HepG2 (cell line): Measurements from ENCODE around the gene RNF40. TPM values are rescaled to one million over a fixed set of nuclear protein-coding genes. Genes with fewer than 3 reads are reported as not detected.

Experiments used
- BCLAF1 ChIP-seq: fragments of 450-650 bp; IDR thresholded peaks from 2 replicates; pipeline ENCODE4 v1.6.1; 2017; ENCODE audit warnings: mild to moderate bottlenecking
- CBFB ChIP-seq: sonication (generic); formaldehyde crosslinking; IDR thresholded peaks from 2 replicates; pipeline ENCODE4 v1.4.0; 2020; ENCODE audit warnings: missing genetic modification reagents
- ELF3 ChIP-seq: IDR thresholded peaks from 2 replicates; pipeline ENCODE4 v1.6.1; 2016; ENCODE audit warnings: missing genetic modification reagents, missing compliant biosample characterization
- HDAC2 ChIP-seq: sonication (generic); formaldehyde crosslinking; IDR thresholded peaks from 2 replicates; pipeline ENCODE4 v1.4.0; 2020; ENCODE audit warnings: missing genetic modification reagents
- MTERF4 ChIP-seq: sonication (generic); formaldehyde crosslinking; IDR thresholded peaks from 2 replicates; pipeline ENCODE4 v1.8.0; 2023; ENCODE audit warnings: mild to moderate bottlenecking, missing genetic modification reagents
- MXD1 ChIP-seq: sonication (generic); formaldehyde crosslinking; IDR thresholded peaks from 2 replicates; pipeline ENCODE4 v1.4.0; 2020; ENCODE audit warnings: mild to moderate bottlenecking, missing genetic modification reagents
- NR2F2 ChIP-seq: IDR thresholded peaks from 2 replicates; pipeline ENCODE4 v1.6.1; 2012; ENCODE audit warnings: low read depth, inconsistent platforms, borderline replicate concordance
- PATZ1 ChIP-seq: sonication (generic); formaldehyde crosslinking; IDR thresholded peaks from 2 replicates; pipeline ENCODE4 v1.4.0; 2020; ENCODE audit warnings: missing genetic modification reagents
- RFXANK ChIP-seq: IDR thresholded peaks from 2 replicates; pipeline ENCODE4 v1.6.1; 2016
- TSC22D2 ChIP-seq: sonication (generic); formaldehyde crosslinking; IDR thresholded peaks from 2 replicates; pipeline ENCODE4 v1.5.1; 2020; ENCODE audit warnings: missing genetic modification reagents, mild to moderate bottlenecking, borderline replicate concordance
- YY1 ChIP-seq: IDR thresholded peaks from 2 replicates; pipeline ENCODE4 v1.6.1; 2011; ENCODE audit warnings: low read length, low read depth, moderate library complexity, mild to moderate bottlenecking; ENCODE audit not compliant: insufficient read depth, insufficient replicate concordance
- ZBTB39 ChIP-seq: sonication (generic); formaldehyde crosslinking; IDR thresholded peaks from 2 replicates; pipeline ENCODE4 v1.5.0; 2020; ENCODE audit warnings: missing genetic modification reagents
- ZBTB7A ChIP-seq: sonication (generic); formaldehyde crosslinking; IDR thresholded peaks from 2 replicates; pipeline ENCODE4 v1.8.0; 2022; ENCODE audit warnings: mild to moderate bottlenecking, missing genetic modification reagents
- ZFX ChIP-seq: sonication (generic); formaldehyde crosslinking; IDR thresholded peaks from 2 replicates; pipeline ENCODE4 v1.4.0; 2020; ENCODE audit warnings: mild to moderate bottlenecking, low read depth, missing genetic modification reagents, moderate library complexity
- ZSCAN12 ChIP-seq: sonication (generic); formaldehyde crosslinking; IDR thresholded peaks from 2 replicates; pipeline ENCODE4 v1.9.0; 2021; ENCODE audit warnings: mild to moderate bottlenecking, missing genetic modification reagents
- ZUFSP ChIP-seq: sonication (generic); formaldehyde crosslinking; IDR thresholded peaks from 2 replicates; pipeline ENCODE4 v1.9.0; 2021; ENCODE audit warnings: missing genetic modification reagents, mild to moderate bottlenecking, borderline replicate concordance
- ZZZ3 ChIP-seq: sonication (generic); formaldehyde crosslinking; IDR thresholded peaks from 2 replicates; pipeline ENCODE4 v1.4.0; 2020; ENCODE audit warnings: missing genetic modification reagents, mild to moderate bottlenecking, borderline replicate concordance
- polyA plus RNA-seq, 8 experiments: library from polyadenylated mRNA; depleted of rRNA in 3 of 8; stranded (reverse) in 7 of 8; unstranded in 1 of 8; fragments of >200 nt; fragmentation: Illumina TruSeq in 4 of 8; extraction: Trizol in 4 of 8; gene quantifications; 2 replicates each; pipeline versions ENCODE4 v1.2.1 to v1.2.3, GENCODE V29; 2011 to 2016; ENCODE audit warnings: low read depth in 4 of 8, missing spikeins in 1 of 8, mixed read lengths in 1 of 8; ENCODE audit not compliant: insufficient read depth in 1 of 8
- total RNA-seq, 5 experiments: library from RNA; depleted of rRNA; stranded (reverse); fragments of >200 nt; fragmentation: Illumina TruSeq; extraction: Trizol; gene quantifications; 2 replicates each; pipeline ENCODE4 v1.2.3, GENCODE V29; 2016; ENCODE audit warnings: low read depth in 1 of 5

Gene RNF40
- total and polyA plus RNA-seq, 2 of the 13 experiments (the other 11 are each of a cell fraction or from before 2014, with no cell fraction given), result 84.0 to 85.6 TPM

- TF ChIP-seq BCLAF1 (no peak), MXD1 (CRISPR knock-in tag) (no peak; the same call in 1 of the 2 replicates), ZUFSP (CRISPR knock-in tag) (no peak), HDAC2 (peak; percentile 86), ELF3 (CRISPR knock-in tag) (peak; percentile 96), PATZ1 (CRISPR knock-in tag) (peak; percentile 80), ZBTB7A (CRISPR knock-in tag) (peak; percentile 77), ZBTB39 (CRISPR knock-in tag) (peak; percentile 84), MTERF4 (CRISPR knock-in tag) (peak; percentile 57; the same call in 1 of the 2 replicates), ZSCAN12 (CRISPR knock-in tag) (no peak), CBFB (CRISPR knock-in tag) (peak; percentile 78), TSC22D2 (CRISPR knock-in tag) (no peak), YY1 (peak; percentile 69), ZZZ3 (CRISPR knock-in tag) (0 out of 2 replicates have a peak, but pooled peaks have one; percentile 15), RFXANK (CRISPR knock-in tag) (peak; percentile 51; the same call in 1 of the 2 replicates), NR2F2 (no peak), ZFX (peak; percentile 67)
Measured at GRCh38 chr16:30786936-30787612, 25.0 kb downstream of the RNF40 start, which contains the start of gene ZNF629 (continued).
